ENCODE results near the gene MTO1. TPM values are rescaled to one million over a fixed set of nuclear protein-coding genes. Genes with fewer than 3 reads are reported as not detected.
"Not testable (repeated sequence)": the region's sequence is repeated elsewhere in the genome, so short reads cannot be mapped to it uniquely, and the experiment has no call there.

The MTO1 gene
- total and polyA plus RNA-seq, 10 donors, result 17.8 to 50.2 (median 39.0) TPM

DNA sequence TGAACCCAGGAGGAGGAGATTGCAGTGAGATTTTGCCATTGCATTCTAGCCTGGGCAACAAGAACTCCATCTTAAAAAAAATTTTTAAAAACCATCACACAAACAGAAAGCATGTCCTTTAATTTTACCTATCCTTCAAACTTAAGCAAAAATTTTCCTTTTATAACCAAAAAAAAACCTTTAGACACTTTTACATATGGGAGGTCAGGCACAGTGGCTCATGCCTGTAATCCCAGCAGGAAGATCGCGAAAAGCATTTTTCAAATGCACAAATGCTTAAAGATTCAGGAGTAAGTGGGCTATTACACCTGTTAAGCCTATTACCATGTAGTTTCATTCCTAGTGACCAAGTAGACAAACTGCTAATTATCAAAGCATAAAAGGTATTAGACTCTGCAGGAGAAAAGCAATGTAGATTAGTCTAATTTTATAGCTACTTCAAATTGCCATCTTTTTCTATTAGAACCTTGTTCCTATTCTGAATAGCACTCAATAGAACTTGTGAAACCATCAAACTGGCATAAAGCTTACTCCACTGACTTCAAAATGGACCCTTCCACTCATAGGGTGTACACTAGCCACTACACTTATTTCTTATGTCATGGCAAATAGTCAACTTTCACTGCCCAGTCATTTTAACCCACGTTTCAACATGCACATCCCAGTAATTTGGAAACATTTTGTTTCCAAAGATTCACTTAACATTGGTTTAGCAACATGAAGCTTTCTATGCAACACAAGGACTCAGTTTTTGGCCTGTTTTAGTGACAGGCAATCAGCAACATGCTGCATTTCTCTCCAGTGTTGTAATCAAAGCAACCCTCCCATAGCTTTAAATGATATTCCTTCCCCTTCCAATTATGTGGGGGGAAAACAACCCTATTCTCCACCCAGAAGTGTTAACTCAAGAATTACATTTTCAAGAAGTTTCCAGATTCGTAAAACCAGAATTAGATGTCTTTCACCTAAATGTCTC lies 55.3 kb downstream of the MTO1 start:
- peaks cover 0 to 85% (median 45%) of the 10 kb centered on the region in 6 donors for H3K36me3 ChIP-seq
- intact Hi-C loops (cut with DNase I; ENCODE audit: low total_unique reads), result loop anchor here (10.0 kb wide), 1 partner anchor 52 kb away; the partner anchor contains the start of gene MTO1
- no peaks in the 10 kb centered on the region for H3K9me3 ChIP-seq
- no peaks in the 10 kb centered on the region for H3K27me3 ChIP-seq (replicated peaks in 1 of 7)
- DNase-seq, result no peak
- WGBS, 5 donors, result 52 to 76% (median 64%) methylated on average over 4 of the region's 4 CpGs
- H3K4me3 ChIP-seq, result peak overlapping the region in 2 of 8 donors; percentile 2 to 28
- peak in 1 of 3 donors; percentile 27 for TF ChIP-seq POLR2AphosphoS5 (IDR thresholded peaks at IDR 0.05)
- TF ChIP-seq, protein P1, sequence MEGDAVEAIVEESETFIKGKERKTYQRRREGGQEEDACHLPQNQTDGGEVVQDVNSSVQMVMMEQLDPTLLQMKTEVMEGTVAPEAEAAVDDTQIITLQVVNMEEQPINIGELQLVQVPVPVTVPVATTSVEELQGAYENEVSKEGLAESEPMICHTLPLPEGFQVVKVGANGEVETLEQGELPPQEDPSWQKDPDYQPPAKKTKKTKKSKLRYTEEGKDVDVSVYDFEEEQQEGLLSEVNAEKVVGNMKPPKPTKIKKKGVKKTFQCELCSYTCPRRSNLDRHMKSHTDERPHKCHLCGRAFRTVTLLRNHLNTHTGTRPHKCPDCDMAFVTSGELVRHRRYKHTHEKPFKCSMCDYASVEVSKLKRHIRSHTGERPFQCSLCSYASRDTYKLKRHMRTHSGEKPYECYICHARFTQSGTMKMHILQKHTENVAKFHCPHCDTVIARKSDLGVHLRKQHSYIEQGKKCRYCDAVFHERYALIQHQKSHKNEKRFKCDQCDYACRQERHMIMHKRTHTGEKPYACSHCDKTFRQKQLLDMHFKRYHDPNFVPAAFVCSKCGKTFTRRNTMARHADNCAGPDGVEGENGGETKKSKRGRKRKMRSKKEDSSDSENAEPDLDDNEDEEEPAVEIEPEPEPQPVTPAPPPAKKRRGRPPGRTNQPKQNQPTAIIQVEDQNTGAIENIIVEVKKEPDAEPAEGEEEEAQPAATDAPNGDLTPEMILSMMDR (IDR thresholded peaks at IDR 0.05 in 8 of 11, conservative IDR thresholded peaks at IDR 0.05 in 3 of 11), result no peak
- H3K4me1 ChIP-seq, result peaks cover 34 to 81% (median 55%) of the 10 kb centered on the region in 6 donors
- peak overlapping the region; percentile 5 to 69 (median 52) for H3K27ac ChIP-seq

DNA sequence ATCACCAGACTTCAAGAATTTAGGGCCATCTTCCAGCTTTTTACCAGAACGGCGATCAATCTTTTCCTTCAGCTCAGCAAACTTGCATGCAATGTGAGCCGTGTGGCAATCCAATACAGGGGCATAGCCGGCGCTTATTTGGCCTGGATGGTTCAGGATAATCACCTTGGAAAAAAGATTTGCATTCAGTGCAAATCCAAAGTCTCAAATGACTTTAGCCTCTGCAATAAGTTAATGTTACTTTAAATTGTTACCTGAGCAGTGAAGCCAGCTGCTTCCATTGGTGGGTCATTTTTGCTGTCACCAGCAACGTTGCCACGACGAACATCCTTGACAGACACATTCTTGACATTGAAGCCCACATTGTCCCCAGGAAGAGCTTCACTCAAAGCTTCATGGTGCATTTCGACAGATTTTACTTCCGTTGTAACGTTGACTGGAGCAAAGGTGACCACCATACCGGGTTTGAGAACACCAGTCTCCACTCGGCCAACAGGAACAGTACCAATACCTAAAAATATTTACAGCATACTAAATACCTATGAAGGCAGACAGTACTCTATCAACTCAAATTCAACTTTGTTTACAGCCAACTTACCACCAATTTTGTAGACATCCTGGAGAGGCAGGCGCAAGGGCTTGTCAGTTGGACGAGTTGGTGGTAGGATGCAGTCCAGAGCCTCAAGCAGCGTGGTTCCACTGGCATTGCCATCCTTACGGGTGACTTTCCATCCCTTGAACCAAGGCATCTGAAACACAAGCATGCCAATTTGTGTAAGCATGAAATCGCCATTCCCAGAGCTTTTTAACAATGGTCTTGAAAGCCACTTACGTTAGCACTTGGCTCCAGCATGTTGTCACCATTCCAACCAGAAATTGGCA lies 56.8 kb downstream of the MTO1 start:
- not testable (repeated sequence) for H3K9me3 ChIP-seq; H3K27me3 ChIP-seq (replicated peaks in 1 of 7); DNase-seq
- Histone ChIP-seq H3K27ac (peak overlapping the region in 7 of 8 donors; percentile 36 to 100 (median 97)), H3K36me3 (peaks cover 0 to 70% (median 44%) of the 10 kb centered on the region in 6 donors), H3K4me3 (peak overlapping the region in 7 of 8 donors; percentile 19 to 91 (median 29)), H3K4me1 (peaks cover 46 to 82% (median 70%) of the 10 kb centered on the region in 6 donors)
- WGBS, 5 donors, result 27 to 43% (median 32%) methylated on average over 14 to 19 of the region's 19 CpGs
- intact Hi-C loops (cut with DNase I; ENCODE audit: low total_unique reads), result loop anchor here (10.0 kb wide), 1 partner anchor 54 kb away; the partner anchor contains the start of gene MTO1
- peak in 2 of 3 donors; percentile 49 to 54 for TF ChIP-seq POLR2AphosphoS5 (IDR thresholded peaks at IDR 0.05)

DNA sequence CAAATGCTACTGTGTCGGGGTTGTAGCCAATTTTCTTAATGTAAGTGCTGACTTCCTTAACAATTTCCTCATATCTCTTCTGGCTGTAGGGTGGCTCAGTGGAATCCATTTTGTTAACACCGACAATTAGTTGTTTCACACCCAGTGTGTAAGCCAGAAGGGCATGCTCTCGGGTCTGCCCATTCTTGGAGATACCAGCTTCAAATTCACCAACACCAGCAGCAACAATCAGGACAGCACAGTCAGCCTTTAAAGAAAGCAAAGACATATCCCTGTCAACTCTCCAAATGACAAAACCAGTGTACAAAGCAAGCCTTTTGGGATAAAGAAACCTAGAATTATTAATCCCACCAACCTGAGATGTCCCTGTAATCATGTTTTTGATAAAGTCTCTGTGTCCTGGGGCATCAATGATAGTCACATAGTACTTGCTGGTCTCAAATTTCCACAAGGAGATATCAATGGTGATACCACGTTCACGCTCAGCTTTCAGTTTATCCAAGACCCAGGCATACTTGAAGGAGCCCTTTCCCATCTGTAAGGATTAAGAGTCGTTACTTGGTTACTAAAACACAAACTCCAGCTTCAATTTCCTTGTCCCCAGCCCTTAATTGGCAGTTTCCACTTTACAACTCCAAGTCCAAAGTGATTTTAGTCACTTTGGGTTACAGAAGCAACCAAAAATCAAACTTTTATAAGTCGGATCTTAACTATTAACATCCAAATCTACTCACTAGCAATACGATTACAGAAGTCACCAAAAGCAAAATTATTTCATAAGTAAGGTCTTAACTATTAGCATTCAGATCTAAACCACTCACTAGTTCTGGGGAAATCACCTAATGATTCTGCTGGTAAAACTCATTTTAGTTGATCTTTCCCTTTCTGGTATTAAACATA lies 57.7 kb downstream of the MTO1 start:
- peaks cover 0 to 61% (median 44%) of the 10 kb centered on the region in 6 donors for H3K36me3 ChIP-seq
- not testable (repeated sequence) for DNase-seq; H3K9me3 ChIP-seq; H3K27me3 ChIP-seq (replicated peaks in 1 of 7)
- H3K4me3 ChIP-seq, result peak overlapping the region; percentile 70 to 94 (median 80)
- intact Hi-C loops (cut with DNase I; ENCODE audit: low total_unique reads), result loop anchor here (10.0 kb wide), 1 partner anchor 54 kb away; the partner anchor contains the start of gene MTO1
- peak overlapping the region; percentile 97 to 100 (median 98) for H3K27ac ChIP-seq
- peaks cover 50 to 81% (median 73%) of the 10 kb centered on the region in 6 donors for H3K4me1 ChIP-seq
- WGBS, 5 donors, result 8 to 15% (median 8%) methylated on average over 6 to 8 of the region's 8 CpGs

DNA sequence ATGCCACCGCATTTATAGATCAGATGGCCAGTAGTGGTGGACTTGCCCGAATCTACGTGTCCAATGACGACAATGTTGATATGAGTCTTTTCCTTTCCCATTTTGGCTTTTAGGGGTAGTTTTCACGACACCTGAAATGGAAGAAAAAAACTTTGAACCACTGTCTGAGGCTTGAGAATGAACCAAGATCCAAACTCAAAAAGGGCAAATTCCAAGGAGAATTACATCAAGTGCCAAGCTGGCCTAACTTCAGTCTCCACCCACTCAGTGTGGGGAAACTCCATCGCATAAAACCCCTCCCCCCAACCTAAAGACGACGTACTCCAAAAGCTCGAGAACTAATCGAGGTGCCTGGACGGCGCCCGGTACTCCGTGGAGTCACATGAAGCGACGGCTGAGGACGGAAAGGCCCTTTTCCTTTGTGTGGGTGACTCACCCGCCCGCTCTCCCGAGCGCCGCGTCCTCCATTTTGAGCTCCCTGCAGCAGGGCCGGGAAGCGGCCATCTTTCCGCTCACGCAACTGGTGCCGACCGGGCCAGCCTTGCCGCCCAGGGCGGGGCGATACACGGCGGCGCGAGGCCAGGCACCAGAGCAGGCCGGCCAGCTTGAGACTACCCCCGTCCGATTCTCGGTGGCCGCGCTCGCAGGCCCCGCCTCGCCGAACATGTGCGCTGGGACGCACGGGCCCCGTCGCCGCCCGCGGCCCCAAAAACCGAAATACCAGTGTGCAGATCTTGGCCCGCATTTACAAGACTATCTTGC lies 58.6 kb downstream of the MTO1 start:
- WGBS, 5 donors, result 0 to 1% (median 0%) methylated on average over 12 to 56 of the region's 56 CpGs
- Histone ChIP-seq H3K4me3 (peak overlapping the region; percentile 70 to 94 (median 80)), H3K27me3 (replicated peaks in 1 of 7) (no peaks in the 10 kb centered on the region), H3K36me3 (peaks cover 0 to 52% (median 40%) of the 10 kb centered on the region in 6 donors), H3K9me3 (no peaks in the 10 kb centered on the region), H3K27ac (peak overlapping the region; percentile 97 to 100 (median 98)), H3K4me1 (peaks cover 51 to 75% (median 67%) of the 10 kb centered on the region in 6 donors)
- TF ChIP-seq, protein P1 (IDR thresholded peaks at IDR 0.05 in 8 of 11, conservative IDR thresholded peaks at IDR 0.05 in 3 of 11), result no peak
- peak in 1 of 3 donors; percentile 77 for TF ChIP-seq POLR2AphosphoS5 (IDR thresholded peaks at IDR 0.05)
- TF ChIP-seq POLR2A (IDR thresholded peaks at IDR 0.05), result peak; percentile 2 to 20 (median 12)
- intact Hi-C loops (cut with DNase I; ENCODE audit: low total_unique reads), result loop anchor here (10.0 kb wide), 2 partner anchors 55 to 65 kb away; partner anchors contain the start of gene MTO1
- peak; percentile 96 for DNase-seq

Measured in spleen (tissue), 11 donors.